ENCODE data around the gene TRAPPC3L. TPM values are rescaled to one million over a fixed set of nuclear protein-coding genes. Genes with fewer than 3 reads are reported as not detected.

TRAPPC3L gene
- total and polyA plus RNA-seq, 2 of the 13 experiments (the other 11 are each of a cell fraction or from before 2014, with no cell fraction given), result not detected

GRCh38 chr6:116547358-116547757 is 1.9 kb upstream of the TRAPPC3L start (continued):
- TF ChIP-seq STAT6 (CRISPR knock-in tag; IDR thresholded peaks at IDR 0.05; ENCODE audit: borderline replicate concordance) (no peak), TEAD2 (CRISPR knock-in tag; IDR thresholded peaks at IDR 0.05) (no peak), MXD1 (CRISPR knock-in tag; IDR thresholded peaks at IDR 0.05) (no peak), ZNF318 (CRISPR knock-in tag; IDR thresholded peaks at IDR 0.05) (no peak), GTF2F1 (IDR thresholded peaks at IDR 0.05; ENCODE audit: low read length) (no peak), ELF1 (CRISPR knock-in tag; IDR thresholded peaks at IDR 0.05) (no peak), ZNF335 (CRISPR knock-in tag; IDR thresholded peaks at IDR 0.05) (no peak), ZFYVE20 (CRISPR knock-in tag; IDR thresholded peaks at IDR 0.05; ENCODE audit: borderline replicate concordance, low read depth) (no peak), UBTF (CRISPR knock-in tag; IDR thresholded peaks at IDR 0.05) (no peak), MTERF4 (CRISPR knock-in tag; IDR thresholded peaks at IDR 0.05) (no peak), REXO4 (CRISPR knock-in tag; IDR thresholded peaks at IDR 0.05; ENCODE audit: borderline replicate concordance) (no peak), KDM3A (CRISPR knock-in tag; IDR thresholded peaks at IDR 0.05; ENCODE audit: low read depth) (no peak)

Data from HepG2 (cell line).